GM12864 (cell line): ENCODE results near the gene ZC3H18.
"Not testable (repeated sequence)": the region's sequence is repeated elsewhere in the genome, so short reads cannot be mapped to it uniquely, and the experiment has no call there.

Experiments
- DNase-seq: peaks from one replicate; pipeline ENCODE4 v3.0.0-alpha.2; 2011; ENCODE audit warnings: low read depth
- H3K4me3 ChIP-seq: 2 replicates; pipeline ENCODE4 v1.5.1; 2011; ENCODE audit warnings: mild to moderate bottlenecking, low read depth, low read length, control low read depth
- CTCF ChIP-seq: IDR thresholded peaks from 2 replicates; pipeline ENCODE4 v1.5.1; 2011; ENCODE audit warnings: low read depth, mild to moderate bottlenecking, moderate library complexity, low read length, control low read depth, inconsistent platforms; ENCODE audit errors: missing control alignments

ZC3H18 gene

GRCh38 chr16:88602091-88602490, 31.9 kb downstream of the ZC3H18 start:
- DNase-seq, result no peak
- no peak overlapping the region for H3K4me3 ChIP-seq
- no peak for TF ChIP-seq CTCF

- no peak overlapping the region for H3K4me3 ChIP-seq
- DNase-seq, result no peak
- no peak for TF ChIP-seq CTCF
Observed at GRCh38 chr16:88605186-88606147, 35.3 kb downstream of the ZC3H18 start.

GRCh38 chr16:88606148-88606757, 36.0 kb downstream of the ZC3H18 start:
- H3K4me3 ChIP-seq, result no peak overlapping the region
- TF ChIP-seq CTCF, result no peak
- no peak for DNase-seq

GRCh38 chr16:88608076-88608475, 37.9 kb downstream of the ZC3H18 start:
- TF ChIP-seq CTCF, result no peak
- H3K4me3 ChIP-seq, result no peak overlapping the region
- no peak for DNase-seq

GRCh38 chr16:88609426-88609825, 39.2 kb downstream of the ZC3H18 start:
- not testable (repeated sequence) for DNase-seq, H3K4me3 ChIP-seq

- no peak overlapping the region for H3K4me3 ChIP-seq
- DNase-seq, result no peak
- TF ChIP-seq CTCF, result peak; percentile 34
Observed at GRCh38 chr16:88610080-88610479, 39.9 kb downstream of the ZC3H18 start.

- no peak for DNase-seq
- TF ChIP-seq CTCF, result no peak
- H3K4me3 ChIP-seq, result no peak overlapping the region
Observed at GRCh38 chr16:88610909-88611812, 41.0 kb downstream of the ZC3H18 start.
